ENCODE data around the gene USP19.

Gene USP19

DNA sequence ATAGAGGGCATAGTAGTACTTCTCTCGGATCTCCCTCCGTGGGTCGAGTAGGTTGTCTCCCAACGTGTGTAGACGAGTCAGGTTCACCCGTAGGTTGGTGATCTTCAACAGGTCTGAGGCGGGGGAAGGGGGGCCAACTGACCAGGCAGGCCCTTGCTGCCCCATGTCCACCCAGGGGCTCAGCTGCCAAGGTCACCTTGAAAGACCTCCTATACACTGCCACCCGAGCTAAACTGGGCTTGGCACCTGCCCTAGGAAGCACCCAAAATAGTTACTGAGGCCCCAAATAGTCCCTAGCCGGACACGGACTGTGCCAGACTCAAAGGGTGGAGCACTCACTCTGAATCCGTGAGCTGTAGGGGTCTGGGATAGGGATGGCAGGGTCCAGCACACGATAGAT lies 10.4 kb upstream of the USP19 start:
- TF ChIP-seq, protein P1, sequence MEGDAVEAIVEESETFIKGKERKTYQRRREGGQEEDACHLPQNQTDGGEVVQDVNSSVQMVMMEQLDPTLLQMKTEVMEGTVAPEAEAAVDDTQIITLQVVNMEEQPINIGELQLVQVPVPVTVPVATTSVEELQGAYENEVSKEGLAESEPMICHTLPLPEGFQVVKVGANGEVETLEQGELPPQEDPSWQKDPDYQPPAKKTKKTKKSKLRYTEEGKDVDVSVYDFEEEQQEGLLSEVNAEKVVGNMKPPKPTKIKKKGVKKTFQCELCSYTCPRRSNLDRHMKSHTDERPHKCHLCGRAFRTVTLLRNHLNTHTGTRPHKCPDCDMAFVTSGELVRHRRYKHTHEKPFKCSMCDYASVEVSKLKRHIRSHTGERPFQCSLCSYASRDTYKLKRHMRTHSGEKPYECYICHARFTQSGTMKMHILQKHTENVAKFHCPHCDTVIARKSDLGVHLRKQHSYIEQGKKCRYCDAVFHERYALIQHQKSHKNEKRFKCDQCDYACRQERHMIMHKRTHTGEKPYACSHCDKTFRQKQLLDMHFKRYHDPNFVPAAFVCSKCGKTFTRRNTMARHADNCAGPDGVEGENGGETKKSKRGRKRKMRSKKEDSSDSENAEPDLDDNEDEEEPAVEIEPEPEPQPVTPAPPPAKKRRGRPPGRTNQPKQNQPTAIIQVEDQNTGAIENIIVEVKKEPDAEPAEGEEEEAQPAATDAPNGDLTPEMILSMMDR (IDR thresholded peaks at IDR 0.05; ENCODE audit: unreplicated experiment in 3 of 3): no peak
- Mint-ChIP-seq H3K27me3 (ENCODE audit: low read depth) (no peaks in the 10 kb centered on the region), H3K36me3 (ENCODE audit: low read depth) (peaks cover 23% of the 10 kb centered on the region), H3K27ac (peak overlapping the region; percentile 13 to 77 (median 31)), H3K9me3 (no peaks in the 10 kb centered on the region), H3K4me1 (peaks cover 19% of the 10 kb centered on the region), H3K4me3 (peak overlapping the region; percentile 98 to 99 (median 98))

DNA sequence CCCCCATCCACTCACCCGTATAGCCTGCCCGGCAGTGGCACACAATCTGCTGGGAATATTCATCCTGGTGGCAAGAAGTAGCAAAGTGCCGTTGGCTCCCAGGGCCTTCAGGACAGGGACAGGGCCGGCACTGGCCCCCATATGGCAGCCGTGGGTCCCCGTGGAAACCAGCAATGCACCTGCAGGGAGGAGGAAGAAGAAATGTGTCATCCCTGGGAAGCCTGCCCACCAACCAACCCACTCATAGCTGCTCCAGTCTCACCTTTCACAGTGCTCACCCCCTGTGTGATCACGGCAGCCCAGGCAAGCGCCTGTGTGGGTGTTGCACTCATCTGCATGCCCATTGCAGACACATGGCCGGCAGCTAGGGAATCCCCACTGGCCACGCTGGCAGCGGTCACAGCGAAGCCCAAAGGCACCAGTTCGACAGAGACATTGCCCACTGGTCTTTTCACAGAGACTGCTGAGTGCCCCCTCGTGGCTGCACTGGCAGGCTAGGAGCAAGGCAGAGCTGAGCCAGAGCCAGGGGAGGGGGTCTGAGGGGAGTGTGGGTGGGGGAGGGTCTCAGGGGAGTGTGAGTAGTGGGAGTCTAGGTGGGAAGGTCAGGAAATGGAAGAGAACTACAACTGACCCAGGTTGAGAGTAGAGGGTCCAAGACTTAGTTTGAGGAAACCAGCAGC lies 4.5 kb upstream of the USP19 start:
- Mint-ChIP-seq H3K9me3 (no peaks in the 10 kb centered on the region), H3K4me3 (no peak overlapping the region), H3K36me3 (ENCODE audit: low read depth) (peaks cover 35% of the 10 kb centered on the region), H3K27me3 (ENCODE audit: low read depth) (no peaks in the 10 kb centered on the region), H3K27ac (no peak overlapping the region), H3K4me1 (peaks cover 4% of the 10 kb centered on the region)
- TF ChIP-seq, protein P1 (IDR thresholded peaks at IDR 0.05; ENCODE audit: unreplicated experiment in 3 of 3): no peak

DNA sequence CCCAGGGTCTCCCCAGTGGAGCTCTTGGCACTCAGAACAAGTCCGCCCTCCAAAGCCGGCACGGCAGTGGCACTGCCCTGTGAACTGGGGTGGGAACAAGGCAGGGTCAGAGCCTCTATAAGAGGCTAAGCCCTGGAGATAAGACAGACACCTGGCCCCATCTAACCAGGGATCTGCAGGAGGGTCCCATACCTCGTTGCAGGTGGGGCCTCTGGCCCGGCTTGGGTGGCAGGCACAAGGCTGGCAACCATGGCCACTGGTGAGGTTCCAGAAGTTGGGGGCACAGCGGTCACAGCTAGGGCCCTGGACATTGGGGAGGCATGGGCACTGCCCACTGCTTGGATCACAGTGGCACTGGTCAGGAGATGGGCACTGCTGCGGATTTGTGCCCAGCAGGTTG lies 3.6 kb upstream of the USP19 start:
- TF ChIP-seq, protein P1 (IDR thresholded peaks at IDR 0.05; ENCODE audit: unreplicated experiment in 3 of 3): no peak
- Mint-ChIP-seq H3K4me3 (no peak overlapping the region), H3K9me3 (no peaks in the 10 kb centered on the region), H3K4me1 (no peaks in the 10 kb centered on the region), H3K27me3 (ENCODE audit: low read depth) (no peaks in the 10 kb centered on the region), H3K27ac (no peak overlapping the region), H3K36me3 (ENCODE audit: low read depth) (peaks cover 29% of the 10 kb centered on the region)

- H3K4me3 Mint-ChIP-seq: no peak overlapping the region
- H3K4me1 Mint-ChIP-seq: no peaks in the 10 kb centered on the region
- TF ChIP-seq, protein P1 (IDR thresholded peaks at IDR 0.05; ENCODE audit: unreplicated experiment in 3 of 3): no peak
- no peaks in the 10 kb centered on the region for H3K27me3 Mint-ChIP-seq (ENCODE audit: low read depth)
- no peak overlapping the region for H3K27ac Mint-ChIP-seq
- H3K36me3 Mint-ChIP-seq (ENCODE audit: low read depth): peaks cover 29% of the 10 kb centered on the region
- H3K9me3 Mint-ChIP-seq: no peaks in the 10 kb centered on the region
Measured at GRCh38 chr3:49123687-49124086, 3.1 kb upstream of the USP19 start.

- Mint-ChIP-seq H3K27me3 (ENCODE audit: low read depth) (no peaks in the 10 kb centered on the region), H3K36me3 (ENCODE audit: low read depth) (peaks cover 28% of the 10 kb centered on the region), H3K9me3 (no peaks in the 10 kb centered on the region), H3K27ac (no peak overlapping the region), H3K4me3 (no peak overlapping the region), H3K4me1 (no peaks in the 10 kb centered on the region)
- TF ChIP-seq, protein P1 (IDR thresholded peaks at IDR 0.05; ENCODE audit: unreplicated experiment in 3 of 3): no peak
Measured at GRCh38 chr3:49122886-49123545, 2.4 kb upstream of the USP19 start.

DNA sequence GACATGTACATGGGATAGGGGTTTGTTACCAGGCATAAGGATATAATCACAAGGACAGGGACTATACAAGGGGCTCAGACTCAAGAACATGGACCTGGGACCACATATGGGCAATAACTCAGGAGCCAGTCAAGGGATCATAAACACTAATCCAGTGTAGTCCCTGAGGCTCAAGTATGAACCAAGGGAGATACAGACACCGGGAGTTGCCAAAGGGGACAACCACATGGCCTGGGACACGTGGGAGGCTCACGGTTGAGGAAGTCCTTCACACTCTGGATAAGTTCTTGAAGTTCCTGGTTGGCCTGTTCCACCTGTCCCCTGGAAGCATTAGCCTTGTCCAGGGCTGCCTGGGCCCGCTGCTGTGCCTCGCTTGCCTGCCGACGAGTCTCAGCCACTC lies 1.8 kb upstream of the USP19 start:
- Mint-ChIP-seq H3K36me3 (ENCODE audit: low read depth) (peaks cover 34% of the 10 kb centered on the region), H3K27me3 (ENCODE audit: low read depth) (no peaks in the 10 kb centered on the region), H3K4me3 (peak overlapping the region; percentile 88 to 95 (median 93)), H3K4me1 (no peaks in the 10 kb centered on the region), H3K9me3 (no peaks in the 10 kb centered on the region), H3K27ac (peak overlapping the region; percentile 18 to 97 (median 70))
- TF ChIP-seq, protein P1 (IDR thresholded peaks at IDR 0.05; ENCODE audit: unreplicated experiment in 3 of 3): no peak
